HG02943 (cell line): Measurements from ENCODE around the gene SLC49A4.
A peak's percentile ranks its signal among the peaks of the same experiment; 100 is the strongest.
"Not testable (repeated sequence)": the region's sequence is repeated elsewhere in the genome, so short reads cannot be mapped to it uniquely, and the experiment has no call there.

Source experiments
- ATAC-seq: cut with Tn5 transposase; IDR thresholded peaks from one replicate; pipeline ENCODE4 v1.9.1; 2021; ENCODE audit warnings: mild to moderate bottlenecking, low read depth, moderate library complexity; ENCODE audit not compliant: unreplicated experiment

SLC49A4 gene

GRCh38 chr3:122794779-122795673 lies at the start of gene SLC49A4:
SLC49A4 (plus strand) TSS chr3:122795069; CDS start chr3:122795193, 124 bp downstream.
- peak; percentile 64 for ATAC-seq

GRCh38 chr3:122745369-122746021 lies 49.4 kb upstream of the SLC49A4 start:
- no peak for ATAC-seq

GRCh38 chr3:122747295-122747694 lies 47.6 kb upstream of the SLC49A4 start:
- not testable (repeated sequence) for ATAC-seq

- no peak for ATAC-seq
These were observed 46.5 kb upstream of the SLC49A4 start for GRCh38 chr3:122748347-122748746.

- no peak for ATAC-seq
These were observed 39.9 kb upstream of the SLC49A4 start for GRCh38 chr3:122754929-122755328.

GRCh38 chr3:122755491-122755890 lies 39.4 kb upstream of the SLC49A4 start:
- no peak for ATAC-seq

- no peak for ATAC-seq
These were observed 35.9 kb upstream of the SLC49A4 start for GRCh38 chr3:122758877-122759560.

- no peak for ATAC-seq
These were observed 34.2 kb upstream of the SLC49A4 start for GRCh38 chr3:122760453-122761271.

GRCh38 chr3:122766430-122766829 lies 28.4 kb upstream of the SLC49A4 start:
- no peak for ATAC-seq

- ATAC-seq = no peak
These were observed 27.1 kb upstream of the SLC49A4 start for GRCh38 chr3:122767540-122768372.

- ATAC-seq = no peak
These were observed 24.2 kb upstream of the SLC49A4 start for GRCh38 chr3:122770521-122771202.

GRCh38 chr3:122772827-122773226 lies 22.0 kb upstream of the SLC49A4 start:
- ATAC-seq = no peak

GRCh38 chr3:122773944-122774509 lies 20.8 kb upstream of the SLC49A4 start:
- no peak for ATAC-seq

GRCh38 chr3:122774564-122774963 lies 20.3 kb upstream of the SLC49A4 start:
- ATAC-seq = no peak

- ATAC-seq = no peak
These were observed 18.0 kb upstream of the SLC49A4 start for GRCh38 chr3:122776675-122777468.

- ATAC-seq = no peak
These were observed 17.3 kb upstream of the SLC49A4 start for GRCh38 chr3:122777563-122777962.

GRCh38 chr3:122782804-122783203 lies 12.1 kb upstream of the SLC49A4 start:
- ATAC-seq = no peak

GRCh38 chr3:122784436-122784835 lies 10.4 kb upstream of the SLC49A4 start:
- no peak for ATAC-seq
